ENCODE measurements around the gene CLIP1.

GRCh38 chr12:122457627-122458026 lies 35.2 kb upstream of the CLIP1 start:
- no peak for TF ChIP-seq CEBPB (IDR thresholded peaks at IDR 0.05; ENCODE audit: low read depth, low read length)
- TF ChIP-seq CTCF (conservative IDR thresholded peaks at IDR 0.05; ENCODE audit: low read depth, low read length): no peak
- no peak for TF ChIP-seq POLR2A (IDR thresholded peaks at IDR 0.05; ENCODE audit: low read depth, low read length)
- TF ChIP-seq CHD1 (IDR thresholded peaks at IDR 0.05; ENCODE audit: low read depth, low read length): no peak
- TF ChIP-seq RAD21 (IDR thresholded peaks at IDR 0.05; ENCODE audit: low read length): no peak
- TF ChIP-seq MAZ (IDR thresholded peaks at IDR 0.05; ENCODE audit: borderline replicate concordance, low read depth, low read length): no peak
- TF ChIP-seq FOS (IDR thresholded peaks at IDR 0.05; ENCODE audit: low read depth, low read length): no peak

Data from IMR-90 (cell line).